COLO829 (cell line): Measurements from ENCODE around the gene XPNPEP3.
"Not testable (repeated sequence)": the region's sequence is repeated elsewhere in the genome, so short reads cannot be mapped to it uniquely, and the experiment has no call there.

Experiments
- DNase-seq: peaks from one replicate; pipeline ENCODE4 v3.0.0; 2012; ENCODE audit warnings: low spot score

XPNPEP3 gene

GRCh38 chr22:40856513-40857308, at the start of gene XPNPEP3, which contains the start of gene ST13:
Gene XPNPEP3 (plus strand): TSS chr22:40857148. CDS start chr22:40857182, 34 bp downstream.
Gene ST13 (minus strand): TSS chr22:40856639. CDS start chr22:40856540, 99 bp downstream.
- DNase-seq: peak; percentile 85

DNA sequence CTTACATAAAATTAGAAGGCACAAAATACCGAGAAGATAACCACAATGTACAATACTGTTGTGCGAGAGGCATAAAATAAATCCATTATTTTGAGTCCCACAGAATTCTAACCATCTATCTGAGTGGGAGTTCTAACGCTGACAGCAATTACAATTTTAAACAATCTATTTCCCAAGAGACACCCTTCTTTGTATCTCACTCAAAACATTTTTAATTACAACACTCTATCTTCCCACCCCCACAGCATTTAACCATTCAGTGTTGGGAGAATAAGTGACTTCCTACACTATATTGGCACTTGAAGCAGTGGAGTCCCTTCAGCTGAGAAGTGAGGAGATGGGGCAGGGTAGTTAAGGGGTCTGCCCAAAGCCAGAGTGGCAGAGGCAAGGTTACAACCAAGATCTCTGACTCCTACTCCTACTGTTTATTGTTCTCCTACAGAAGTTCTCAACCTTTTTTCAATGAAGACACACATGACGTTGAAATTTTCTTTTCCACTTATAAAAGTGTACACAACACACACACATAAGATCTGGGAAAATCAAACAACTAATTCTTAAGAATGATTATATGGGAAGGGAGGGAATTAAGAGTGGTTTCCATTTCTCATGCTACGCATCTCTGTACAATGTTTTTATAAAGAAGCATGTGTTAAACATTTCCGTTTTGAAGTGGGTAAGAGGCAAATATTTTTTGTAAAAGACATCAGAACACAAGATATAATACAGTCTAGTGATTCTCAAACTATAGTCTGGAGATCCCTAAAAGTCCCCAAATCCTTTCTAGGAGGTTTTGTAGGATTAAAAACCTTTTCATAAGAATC, 48.7 kb upstream of the XPNPEP3 start:
- DNase-seq: peak; percentile 67

DNA sequence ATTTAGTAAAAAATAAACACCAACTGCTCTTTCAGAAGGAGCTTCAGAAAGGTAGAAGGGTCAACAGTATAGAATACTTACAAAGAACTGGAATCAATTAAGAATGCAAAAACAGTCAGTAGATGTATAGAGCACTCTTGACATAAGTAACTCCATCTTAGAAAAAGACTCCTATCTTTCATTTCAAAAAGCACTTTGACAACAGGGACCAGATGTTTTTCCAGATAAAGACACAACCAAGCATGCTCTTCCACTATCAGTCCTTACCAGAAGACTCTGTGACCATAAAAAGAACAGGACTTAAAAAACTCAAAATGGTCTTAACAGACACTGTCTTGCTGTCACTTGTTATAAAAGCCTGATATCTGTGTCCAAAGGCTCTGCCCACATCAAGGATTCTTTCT, 43.0 kb upstream of the XPNPEP3 start:
- no peak for DNase-seq

DNA sequence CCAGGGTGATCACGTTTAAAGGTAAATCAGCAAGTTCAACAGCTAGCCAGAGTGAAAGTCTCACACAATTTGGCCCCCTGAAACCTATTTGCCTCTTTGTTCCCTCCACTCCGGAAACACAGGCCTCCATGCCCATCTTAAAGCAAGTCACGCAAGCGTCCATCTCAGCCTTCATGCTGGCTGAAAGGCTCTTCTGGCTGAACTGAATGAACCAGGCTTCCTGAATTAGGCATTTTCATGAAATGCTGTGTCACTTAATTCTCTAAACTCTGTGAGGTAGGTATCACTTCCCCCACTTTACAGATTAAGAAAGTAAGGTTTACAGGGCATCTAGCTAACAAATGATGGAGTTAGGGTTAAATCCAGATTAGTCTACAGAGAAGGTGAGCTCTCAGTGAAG, 39.2 kb upstream of the XPNPEP3 start:
- no peak for DNase-seq

DNA sequence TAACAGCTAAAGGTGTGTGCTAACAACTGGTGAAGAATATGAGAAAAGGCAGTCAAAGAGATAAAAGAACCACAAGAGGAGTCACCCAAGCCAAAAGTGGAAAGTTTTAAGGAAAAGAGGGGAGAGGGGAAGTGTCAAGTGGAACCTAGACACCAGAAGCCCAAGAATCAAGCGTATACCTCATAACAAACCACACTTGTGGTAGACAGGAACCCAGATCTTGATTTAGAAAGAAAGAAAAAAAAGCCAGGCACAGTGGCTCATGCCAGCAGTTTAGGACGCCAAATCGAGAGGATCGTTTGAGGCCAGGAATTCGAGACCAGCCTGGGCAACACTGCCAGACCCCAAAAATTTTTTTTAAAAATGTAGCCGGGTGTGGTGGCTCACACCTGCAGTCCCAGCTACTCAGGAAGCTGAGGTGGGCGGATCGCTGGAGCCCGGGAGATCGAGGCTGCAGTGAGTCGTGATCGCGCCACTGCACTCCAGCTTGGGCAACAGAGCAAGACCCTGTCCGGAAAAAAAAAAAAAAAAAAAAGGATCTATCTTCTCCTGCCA, 38.7 kb upstream of the XPNPEP3 start:
- DNase-seq: no peak

DNA sequence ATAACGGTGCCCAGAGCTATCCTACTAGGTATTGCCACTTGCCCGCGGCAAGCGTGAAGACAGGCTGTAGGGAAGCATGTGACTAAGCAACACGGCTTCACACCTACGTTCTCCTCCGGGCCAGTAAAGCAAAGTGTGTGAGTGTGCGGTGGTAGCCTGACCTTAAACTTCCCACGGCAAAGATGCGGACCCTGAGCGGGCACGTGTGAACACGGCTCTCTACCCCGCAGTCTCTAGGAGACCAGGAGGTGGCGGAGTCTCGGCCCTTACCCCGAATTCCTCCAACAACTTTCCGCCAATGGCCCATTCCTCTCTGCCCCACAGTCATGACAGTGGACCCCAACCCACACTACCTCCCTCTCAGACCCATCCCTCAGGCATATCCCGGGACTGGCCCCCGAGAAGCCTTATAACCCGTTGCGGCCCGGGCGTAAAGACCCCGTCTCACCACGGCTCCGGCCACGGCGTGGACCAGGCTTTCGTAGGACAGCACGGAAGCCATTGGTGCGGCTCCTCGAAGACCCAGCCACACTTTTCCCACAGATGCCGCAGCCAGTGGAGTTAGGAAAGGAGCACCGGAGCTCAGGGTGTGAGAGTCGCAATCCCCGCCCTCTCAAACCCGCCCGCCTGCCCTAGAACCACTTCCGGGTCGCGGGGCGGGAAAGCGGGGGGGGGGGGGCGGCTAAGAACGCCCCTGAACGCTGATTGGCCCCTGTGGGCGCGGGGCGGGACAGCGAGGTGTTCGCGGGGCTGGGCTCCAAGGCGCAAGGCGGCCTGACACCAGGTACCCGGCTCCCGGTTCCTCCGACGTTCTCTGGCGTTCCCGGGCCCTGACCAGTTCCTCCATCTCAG, 38.0 kb upstream of the XPNPEP3 start, which contains the start of gene SLC25A17:
SLC25A17 (minus strand) TSS at position 600 of the 852 bp plus-strand sequence; CDS start at position 502, 98 bp downstream.
- DNase-seq: peak; percentile 92

DNA sequence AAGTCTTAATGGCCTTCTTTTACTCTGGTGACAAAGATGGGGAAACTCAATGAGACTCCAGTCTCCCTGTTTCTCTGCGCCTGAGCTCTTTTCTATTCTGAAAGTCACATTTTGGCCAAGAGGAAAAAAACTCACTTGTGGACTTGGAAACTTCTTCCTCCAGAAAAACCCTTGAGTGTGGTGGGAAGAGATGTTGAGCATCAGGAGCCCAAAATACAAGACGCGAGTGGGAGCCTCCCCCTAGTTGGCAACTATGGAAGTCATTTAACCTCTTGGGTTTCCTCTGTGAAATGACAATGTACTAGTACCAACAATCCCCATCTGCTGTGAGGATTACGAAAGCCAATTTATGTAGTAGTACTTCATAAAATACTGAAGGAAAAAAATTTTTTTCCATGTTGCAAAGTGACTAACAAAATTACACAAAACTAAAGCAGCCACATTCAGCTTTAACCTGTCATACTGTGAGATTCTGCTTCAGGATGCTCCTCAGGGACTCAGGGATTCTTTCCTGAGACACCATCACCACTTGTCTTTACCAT, 37.3 kb upstream of the XPNPEP3 start:
- no peak for DNase-seq

GRCh38 chr22:40823426-40823825, 33.5 kb upstream of the XPNPEP3 start:
- DNase-seq: no peak

- DNase-seq: not testable (repeated sequence)
Observed at GRCh38 chr22:40826292-40826691, 30.7 kb upstream of the XPNPEP3 start.

GRCh38 chr22:40826984-40827741, 29.8 kb upstream of the XPNPEP3 start:
- no peak for DNase-seq

- DNase-seq: no peak
Observed at GRCh38 chr22:40829131-40829530, 27.8 kb upstream of the XPNPEP3 start.

DNA sequence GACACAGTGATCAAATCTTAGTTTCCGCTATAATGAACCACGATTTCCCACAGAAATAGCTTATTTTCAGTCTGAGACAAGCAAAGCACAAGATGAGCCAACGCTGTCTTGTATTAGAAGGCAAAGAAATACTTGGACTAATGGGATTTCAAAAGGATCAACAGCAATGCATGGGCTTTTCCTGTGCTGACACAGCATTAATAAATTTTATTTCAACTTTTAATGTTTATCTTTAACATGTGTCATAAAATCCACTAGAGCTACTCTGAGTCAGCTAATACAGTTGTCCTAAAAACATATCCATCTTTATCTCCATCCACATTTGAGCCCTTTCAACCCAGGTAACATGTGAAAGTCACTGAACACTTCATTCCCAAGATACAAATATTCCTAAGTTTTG, 22.3 kb upstream of the XPNPEP3 start:
- DNase-seq: no peak

DNA sequence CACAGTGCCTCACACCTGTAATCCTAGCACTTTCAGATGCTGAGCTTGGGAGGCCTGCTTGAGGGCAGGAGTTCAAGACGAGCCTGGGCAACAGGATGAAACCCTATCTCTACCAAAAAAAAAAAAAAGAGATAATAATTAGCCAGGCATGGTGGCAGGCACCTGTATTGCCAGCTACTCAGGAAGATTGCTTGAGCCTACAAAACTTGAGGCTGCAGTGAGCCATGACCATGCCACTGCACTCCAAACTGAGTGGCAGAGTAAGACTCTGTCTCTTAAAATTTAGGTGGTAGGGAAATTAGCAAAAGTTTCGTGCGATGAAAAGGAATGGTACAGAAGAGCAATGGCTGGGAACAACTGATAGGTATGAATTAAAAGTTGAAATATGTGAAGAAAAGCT, 18.5 kb upstream of the XPNPEP3 start:
- no peak for DNase-seq

DNA sequence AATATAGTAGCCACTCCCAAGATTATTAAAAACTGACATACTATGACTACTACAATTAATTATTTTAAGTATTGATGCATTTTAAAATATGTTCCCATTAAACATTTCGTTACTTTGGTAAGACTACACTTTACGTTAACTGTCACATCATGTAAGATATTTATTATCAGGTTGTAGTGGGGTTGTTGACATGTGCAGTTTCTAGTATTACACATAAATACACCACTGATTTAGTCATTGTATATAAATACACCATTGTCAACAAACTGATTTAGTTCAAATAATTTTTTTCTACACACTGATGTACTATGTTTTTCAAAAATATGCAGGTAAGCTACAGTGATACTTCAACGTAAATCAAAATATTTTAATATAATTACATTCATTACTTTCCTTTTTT, 12.0 kb upstream of the XPNPEP3 start:
- no peak for DNase-seq

GRCh38 chr22:40845816-40846215, 11.1 kb upstream of the XPNPEP3 start:
- not testable (repeated sequence) for DNase-seq

GRCh38 chr22:40853333-40853732, 3.6 kb upstream of the XPNPEP3 start:
- DNase-seq: no peak

DNA sequence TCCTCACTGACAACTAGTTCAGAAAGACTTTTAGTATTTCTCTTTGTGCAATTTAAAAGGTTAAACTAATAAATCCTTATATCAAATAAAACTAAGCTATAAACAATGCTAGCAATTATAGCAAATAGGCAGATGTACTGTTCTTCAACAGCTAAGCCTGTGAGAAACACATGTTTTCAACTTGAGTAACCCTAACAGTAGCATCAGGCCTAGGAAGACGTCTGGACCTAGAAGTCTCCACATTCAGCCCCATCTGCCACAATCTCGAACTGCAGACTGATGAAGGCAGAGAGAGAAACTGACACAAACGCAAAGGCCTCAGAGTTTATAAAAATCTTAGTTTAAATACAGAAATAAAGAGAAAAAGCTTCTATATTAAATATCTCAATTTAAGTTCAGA, 3.0 kb upstream of the XPNPEP3 start:
- no peak for DNase-seq

DNA sequence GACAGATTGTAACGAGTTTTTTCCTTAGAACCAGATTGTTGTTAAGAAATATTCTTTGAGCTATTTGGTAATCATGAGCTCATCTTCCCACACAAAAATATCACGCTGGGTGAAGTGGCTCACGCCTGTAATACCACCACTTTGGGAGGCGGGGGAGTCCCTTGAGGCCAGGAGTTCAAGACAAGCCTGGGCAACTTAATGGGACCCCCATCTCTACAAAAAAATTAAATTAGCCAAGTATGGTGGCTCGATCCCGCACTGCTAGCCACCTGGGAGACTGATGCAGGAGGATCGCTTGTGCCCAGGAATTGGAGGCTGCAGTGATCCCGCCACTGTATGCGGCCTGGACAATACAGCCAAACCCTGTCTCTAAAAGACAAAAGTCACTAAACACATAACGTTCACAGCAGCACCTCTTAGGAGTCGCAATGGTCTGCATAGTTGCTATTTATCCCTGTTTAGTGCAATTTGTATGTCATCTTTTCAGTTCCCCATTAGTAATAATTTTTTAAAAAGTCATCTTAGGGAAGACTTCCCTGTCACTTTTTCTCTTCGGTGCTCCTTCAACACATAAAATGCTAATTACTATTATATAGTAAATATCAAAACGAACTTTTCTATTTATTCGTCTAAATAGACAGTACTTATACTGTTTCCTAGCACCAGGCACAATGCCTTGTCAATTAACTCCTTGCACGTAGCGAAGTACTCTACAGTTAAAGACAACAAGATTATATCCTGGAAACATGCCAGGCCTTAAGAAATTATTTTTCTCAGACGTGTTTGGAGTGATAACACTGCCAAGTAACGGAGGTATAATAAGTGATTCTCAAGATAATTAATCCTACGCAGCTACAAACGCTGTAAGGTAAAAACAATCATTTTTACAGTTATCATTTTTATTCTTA, 1.6 kb upstream of the XPNPEP3 start:
- no peak for DNase-seq

DNA sequence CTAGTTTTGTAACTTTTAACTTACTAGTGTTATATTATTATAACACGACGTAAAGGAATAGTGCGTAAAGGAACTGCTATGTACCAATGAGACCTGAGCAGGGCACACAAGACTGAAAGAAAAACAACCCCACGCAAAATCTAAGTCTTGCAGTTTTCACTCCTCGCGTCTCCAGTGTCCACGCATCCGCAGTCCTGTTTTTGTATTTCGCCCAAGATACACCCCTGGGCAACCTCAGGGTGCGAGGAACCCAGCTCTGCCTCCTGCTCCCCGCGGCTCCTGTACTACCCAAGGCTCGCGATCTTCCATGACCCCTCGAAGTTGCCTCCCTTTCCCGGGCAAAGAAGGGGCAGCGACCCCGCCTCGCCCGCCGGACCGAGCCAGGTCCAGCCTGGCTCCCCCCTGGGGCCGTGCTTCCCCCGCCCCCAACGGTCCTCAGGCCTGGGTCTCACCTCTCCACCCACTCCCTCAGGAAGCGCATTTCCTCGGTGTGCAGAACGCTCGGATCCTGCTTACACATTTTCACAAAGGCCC, 902 bp upstream of the XPNPEP3 start:
- DNase-seq: no peak
